Measurements from ENCODE around the gene GPC6.

GRCh38 chr13:93721483-93721882 is 494.9 kb downstream of the GPC6 start:
- TF ChIP-seq SIN3A (IDR thresholded peaks at IDR 0.05; ENCODE audit: borderline replicate concordance in 2 of 2, control insufficient read depth in 1 of 2, low read depth in 2 of 2, low read length in 2 of 2) = no peak
- TF ChIP-seq ZNF253 (CRISPR knock-in tag; conservative IDR thresholded peaks at IDR 0.05) = no peak
- TF ChIP-seq CTCF (IDR thresholded peaks at IDR 0.05 in 2 of 3, conservative IDR thresholded peaks at IDR 0.05 in 1 of 3; ENCODE audit: insufficient read depth in 2 of 3, low read depth in 1 of 3, low read length in 3 of 3) = no peak
- TF ChIP-seq C11orf30 (IDR thresholded peaks at IDR 0.05; ENCODE audit: low read depth) = no peak
